Panc1 (cell line): Measurements from ENCODE around the gene DBH.

Source experiments
- SIN3A ChIP-seq: IDR thresholded peaks from 2 replicates; pipeline ENCODE4 v1.6.1; 2012; ENCODE audit warnings: low read depth, mild to moderate bottlenecking, low read length, moderate library complexity, borderline replicate concordance; ENCODE audit not compliant: insufficient read depth
- TF ChIP-seq, protein P1 (sequence below): fragments of 450-650 bp; IDR thresholded peaks from 2 replicates; pipeline ENCODE4 v1.5.1; 2017; ENCODE audit warnings: mild to moderate bottlenecking

DNA sequence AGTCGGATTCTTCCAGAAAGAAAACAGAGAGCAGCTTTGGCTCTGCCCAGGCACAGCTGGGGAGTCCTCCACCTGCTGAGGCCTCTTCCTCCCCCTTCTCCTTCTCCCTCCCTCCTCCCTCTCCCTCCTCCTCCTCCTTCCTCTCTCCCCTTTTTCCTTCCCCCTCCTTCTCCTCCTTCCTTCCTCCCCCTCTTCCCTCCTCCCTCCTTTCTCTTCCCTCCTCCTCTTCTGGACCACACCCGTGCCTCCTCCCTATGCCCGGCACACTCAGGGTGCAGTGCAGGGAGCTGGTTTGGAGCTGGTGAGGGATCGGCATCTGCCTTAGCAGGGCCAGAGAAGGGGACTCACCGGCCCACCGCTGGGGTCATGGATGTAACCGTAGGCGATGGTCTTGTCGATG lies 30.2 kb downstream of the DBH start:
- TF ChIP-seq, protein P1, sequence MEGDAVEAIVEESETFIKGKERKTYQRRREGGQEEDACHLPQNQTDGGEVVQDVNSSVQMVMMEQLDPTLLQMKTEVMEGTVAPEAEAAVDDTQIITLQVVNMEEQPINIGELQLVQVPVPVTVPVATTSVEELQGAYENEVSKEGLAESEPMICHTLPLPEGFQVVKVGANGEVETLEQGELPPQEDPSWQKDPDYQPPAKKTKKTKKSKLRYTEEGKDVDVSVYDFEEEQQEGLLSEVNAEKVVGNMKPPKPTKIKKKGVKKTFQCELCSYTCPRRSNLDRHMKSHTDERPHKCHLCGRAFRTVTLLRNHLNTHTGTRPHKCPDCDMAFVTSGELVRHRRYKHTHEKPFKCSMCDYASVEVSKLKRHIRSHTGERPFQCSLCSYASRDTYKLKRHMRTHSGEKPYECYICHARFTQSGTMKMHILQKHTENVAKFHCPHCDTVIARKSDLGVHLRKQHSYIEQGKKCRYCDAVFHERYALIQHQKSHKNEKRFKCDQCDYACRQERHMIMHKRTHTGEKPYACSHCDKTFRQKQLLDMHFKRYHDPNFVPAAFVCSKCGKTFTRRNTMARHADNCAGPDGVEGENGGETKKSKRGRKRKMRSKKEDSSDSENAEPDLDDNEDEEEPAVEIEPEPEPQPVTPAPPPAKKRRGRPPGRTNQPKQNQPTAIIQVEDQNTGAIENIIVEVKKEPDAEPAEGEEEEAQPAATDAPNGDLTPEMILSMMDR: no peak
- no peak for TF ChIP-seq SIN3A
